HCT116 (cell line): ENCODE measurements around the gene FCSK. TPM values are rescaled to one million over a fixed set of nuclear protein-coding genes. Genes with fewer than 3 reads are reported as not detected.
"Not testable (repeated sequence)": the region's sequence is repeated elsewhere in the genome, so short reads cannot be mapped to it uniquely, and the experiment has no call there.

Source experiments
- ATAC-seq: fragments of 200-7000 bp; cut with Tn5 transposase; 2 replicates; pipeline ENCODE4 v1.9.1; 2020; ENCODE audit warnings: mild to moderate bottlenecking, moderate library complexity
- BruUV-seq: library from RNA; stranded (reverse); fragments of 400-500 nt; replicated peaks from 2 replicates; lab custom pipeline; 2021; lab: Mats Ljungman, UMichigan
- CTCF ChIA-PET: fragments of 300-600 bp; sonication (Branson Sonifier 250); formaldehyde crosslinking; loops from one replicate; lab custom pipeline; 2021; ENCODE audit warnings: antibody characterized with exemption; lab: Charles Lee
- POLR2A ChIA-PET: fragments of 300-600, 350-600 bp; sonication (Branson Sonifier 250); formaldehyde crosslinking; loops from one replicate; lab custom pipeline; 2021; ENCODE audit warnings: antibody characterized with exemption; lab: Charles Lee
- RAD21 ChIA-PET, 2 experiments: fragments of 300-600 bp; sonication (Branson Sonifier 250); formaldehyde crosslinking; loops; one replicate each; lab custom pipeline; 2023; ENCODE audit warnings: low total read pairs in 2 of 2; ENCODE audit not compliant: uncharacterized antibody in 2 of 2, unreplicated experiment in 2 of 2, low non-redundant PET in 1 of 2; lab: Charles Lee
- DNase-seq: peaks from one replicate; pipeline ENCODE4 v3.0.0-alpha.2; 2010; ENCODE audit warnings: low read depth, low spot score
- H2AFZ ChIP-seq: fragments of 200-600 bp; shearing (Covaris generic), sonication (generic); 2 replicates; pipeline ENCODE4 v1.6.1; 2017; ENCODE audit warnings: low read depth, mixed run types, mixed read lengths, antibody characterized with exemption, low read length; ENCODE audit not compliant: poor library complexity, severe bottlenecking
- H3K27ac ChIP-seq: 2 replicates; pipeline ENCODE4 v1.5.1; 2012; ENCODE audit warnings: low read depth, low read length
- H3K27me3 ChIP-seq: fragments of 200-600 bp; sonication (generic); 2 replicates; pipeline ENCODE4 v1.6.1; 2016; ENCODE audit warnings: mixed run types, low read length, mixed read lengths; ENCODE audit not compliant: insufficient read depth
- H3K36me3 ChIP-seq, 2 experiments: fragments of 200-500 bp in 1 of 2; fragments of 200-600 bp in 1 of 2; sonication (Bioruptor generic) in 1 of 2; sonication (generic) in 1 of 2; 2 replicates each; pipeline versions ENCODE4 v1.5.1 to v1.6.1; 2014 to 2016; ENCODE audit warnings: low read length in 2 of 2, inconsistent platforms in 1 of 2, mixed read lengths in 1 of 2, mixed run types in 1 of 2; ENCODE audit not compliant: insufficient read depth in 2 of 2, control insufficient read depth in 1 of 2
- H3K4me1 ChIP-seq, 2 experiments: fragments of 200-600 bp in 1 of 2; sonication (generic) in 1 of 2; 2 replicates each; pipeline versions ENCODE4 v1.5.1 to v1.6.1; 2012 to 2017; ENCODE audit warnings: low read length in 2 of 2, inconsistent platforms in 1 of 2, mild to moderate bottlenecking in 1 of 2, mixed read lengths in 1 of 2, mixed run types in 1 of 2, moderate library complexity in 1 of 2; ENCODE audit not compliant: insufficient read depth in 2 of 2, control insufficient read depth in 1 of 2
- H3K4me2 ChIP-seq: fragments of 200-600 bp; sonication (generic); 2 replicates; pipeline ENCODE4 v1.6.1; 2017; ENCODE audit warnings: mixed run types, low read length, mixed read lengths
- H3K4me3 ChIP-seq, 2 experiments: fragments of 200-600 bp in 1 of 2; sonication (generic) in 1 of 2; replicated peaks in 1 of 2; 2 replicates each; pipeline ENCODE4 v1.5.1; 2011 to 2016; ENCODE audit warnings: low read length in 2 of 2, control low read depth in 1 of 2, low read depth in 1 of 2, mild to moderate bottlenecking in 1 of 2, mixed read lengths in 1 of 2, mixed run types in 1 of 2
- H3K79me2 ChIP-seq: fragments of 200-600 bp; sonication (generic); 2 replicates; pipeline ENCODE4 v1.6.1; 2017; ENCODE audit warnings: mild to moderate bottlenecking, mixed run types, low read length, moderate library complexity, mixed read lengths; ENCODE audit not compliant: insufficient read depth
- H3K9ac ChIP-seq: fragments of 200-600 bp; sonication (generic); 2 replicates; pipeline ENCODE4 v1.6.1; 2016; ENCODE audit warnings: low read length, mixed read lengths
- H3K9me2 ChIP-seq: fragments of 200-600 bp; sonication (generic), shearing (Covaris generic); 2 replicates; pipeline ENCODE4 v1.6.1; 2017; ENCODE audit warnings: mixed run types, mild to moderate bottlenecking, moderate library complexity; ENCODE audit not compliant: insufficient read depth
- H3K9me3 ChIP-seq, 2 experiments: fragments of 200-500 bp in 1 of 2; fragments of 200-600 bp in 1 of 2; sonication (Bioruptor generic) in 1 of 2; sonication (generic) in 1 of 2; 2 replicates each; pipeline ENCODE4 v1.6.1; 2014 to 2017; ENCODE audit warnings: low read length in 2 of 2, mixed read lengths in 2 of 2, inconsistent platforms in 1 of 2, low read depth in 1 of 2, mild to moderate bottlenecking in 1 of 2, mixed run types in 1 of 2, moderate library complexity in 1 of 2; ENCODE audit not compliant: control insufficient read depth in 1 of 2, insufficient read depth in 1 of 2
- H4K20me1 ChIP-seq: fragments of 200-600 bp; sonication (generic), shearing (Covaris generic); 2 replicates; pipeline ENCODE4 v1.6.1; 2017; ENCODE audit warnings: mixed run types, mild to moderate bottlenecking, moderate library complexity; ENCODE audit not compliant: insufficient read depth
- intact Hi-C: fragments of 100-400 bp; cut with micrococcal nuclease; formaldehyde crosslinking; loops from 2 replicates; pipeline ENCODE4 v1.10.0; 2022
- total RNA-seq: library from RNA; stranded (reverse); gene quantifications from one replicate; pipeline ENCODE4 v1.2.1, GENCODE V29; 2021; ENCODE audit not compliant: unreplicated experiment

FCSK gene
- total RNA-seq, 1 experiment from 2014 or later: 17.1 TPM

- H2AFZ ChIP-seq, H4K20me1 ChIP-seq, H3K27me3 ChIP-seq, H3K27ac ChIP-seq, H3K9me3 ChIP-seq, H3K36me3 ChIP-seq, H3K9ac ChIP-seq, H3K9me2 ChIP-seq, intact Hi-C loops, BruUV-seq, POLR2A ChIA-PET, H3K4me3 ChIP-seq, CTCF ChIA-PET, H3K4me2 ChIP-seq, RAD21 ChIA-PET, ATAC-seq, H3K79me2 ChIP-seq, DNase-seq: not testable (repeated sequence)
- peaks cover 3 to 11% of the 10 kb centered on the region in 2 experiments; a peak in 1 of 4 replicates for H3K4me1 ChIP-seq
These were observed 4.0 kb upstream of the FCSK start for GRCh38 chr16:70450142-70451003.

DNA sequence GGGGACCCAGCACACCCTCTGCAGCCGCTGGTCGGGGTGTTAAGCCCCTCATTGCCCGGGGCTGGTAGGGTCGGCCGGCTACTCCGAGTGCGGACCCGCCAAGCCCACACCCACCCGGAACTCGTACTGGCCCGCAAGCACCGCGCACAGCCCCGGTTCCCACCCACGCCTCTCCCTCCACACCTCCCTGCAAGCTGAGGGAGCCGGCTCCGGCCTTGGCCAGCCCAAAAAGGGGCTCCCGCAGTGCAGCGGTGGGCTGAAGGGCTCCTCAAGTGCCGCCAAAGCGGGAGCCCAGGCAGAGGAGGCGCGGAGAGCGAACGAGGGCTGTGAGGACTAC lies 3.4 kb upstream of the FCSK start:
- H2AFZ ChIP-seq, H3K9ac ChIP-seq, DNase-seq, H4K20me1 ChIP-seq, H3K9me2 ChIP-seq, H3K4me3 ChIP-seq, BruUV-seq, RAD21 ChIA-PET, CTCF ChIA-PET, H3K9me3 ChIP-seq, H3K27ac ChIP-seq, H3K4me2 ChIP-seq, ATAC-seq, H3K79me2 ChIP-seq, H3K27me3 ChIP-seq, POLR2A ChIA-PET, intact Hi-C loops, H3K36me3 ChIP-seq: not testable (repeated sequence)
- peaks cover 3 to 16% of the 10 kb centered on the region in 2 experiments; a peak in 2 of 4 replicates for H3K4me1 ChIP-seq
